ENCODE results near the gene NEK6.
"Not testable (repeated sequence)": the region's sequence is repeated elsewhere in the genome, so short reads cannot be mapped to it uniquely, and the experiment has no call there.

Gene NEK6

GRCh38 chr9:124248066-124248465 is 9.7 kb upstream of the NEK6 start:
- no peak overlapping the region for H3K4me3 Mint-ChIP-seq
- no peak overlapping the region for H3K27ac Mint-ChIP-seq
- peaks cover 4% of the 10 kb centered on the region for H3K4me1 Mint-ChIP-seq (ENCODE audit: low read depth)
- H3K36me3 Mint-ChIP-seq (ENCODE audit: low read depth) = no peaks in the 10 kb centered on the region
- no peaks in the 10 kb centered on the region for H3K9me3 Mint-ChIP-seq
- no peaks in the 10 kb centered on the region for H3K27me3 Mint-ChIP-seq (ENCODE audit: low read depth)

GRCh38 chr9:124248960-124249359 is 8.8 kb upstream of the NEK6 start:
- peaks cover 5% of the 10 kb centered on the region for H3K4me1 Mint-ChIP-seq (ENCODE audit: low read depth)
- H3K36me3 Mint-ChIP-seq (ENCODE audit: low read depth) = no peaks in the 10 kb centered on the region
- H3K9me3 Mint-ChIP-seq = no peaks in the 10 kb centered on the region
- H3K4me3 Mint-ChIP-seq = no peak overlapping the region
- peaks cover 2% of the 10 kb centered on the region for H3K27me3 Mint-ChIP-seq (ENCODE audit: low read depth)
- no peak overlapping the region for H3K27ac Mint-ChIP-seq

GRCh38 chr9:124251204-124251603 is 6.5 kb upstream of the NEK6 start:
- Mint-ChIP-seq H3K36me3 (ENCODE audit: low read depth) (no peaks in the 10 kb centered on the region), H3K9me3 (no peaks in the 10 kb centered on the region), H3K27ac (no peak overlapping the region), H3K4me1 (ENCODE audit: low read depth) (peaks cover 11% of the 10 kb centered on the region), H3K4me3 (no peak overlapping the region), H3K27me3 (ENCODE audit: low read depth) (peaks cover 7% of the 10 kb centered on the region)

GRCh38 chr9:124251605-124252378 is 6.0 kb upstream of the NEK6 start:
- Mint-ChIP-seq H3K9me3 (no peaks in the 10 kb centered on the region), H3K27me3 (ENCODE audit: low read depth) (peaks cover 11% of the 10 kb centered on the region), H3K27ac (no peak overlapping the region), H3K4me3 (no peak overlapping the region), H3K36me3 (ENCODE audit: low read depth) (no peaks in the 10 kb centered on the region), H3K4me1 (ENCODE audit: low read depth) (peaks cover 11% of the 10 kb centered on the region)

- H3K27ac Mint-ChIP-seq; H3K4me3 Mint-ChIP-seq; H3K9me3 Mint-ChIP-seq; H3K36me3 Mint-ChIP-seq (ENCODE audit: low read depth): not testable (repeated sequence)
- Mint-ChIP-seq H3K27me3 (ENCODE audit: low read depth) (peaks cover 20% of the 10 kb centered on the region), H3K4me1 (ENCODE audit: low read depth) (peaks cover 13% of the 10 kb centered on the region)
Observed at GRCh38 chr9:124252878-124253277, 4.9 kb upstream of the NEK6 start.

GRCh38 chr9:124254261-124254682 is 3.5 kb upstream of the NEK6 start:
- Mint-ChIP-seq H3K4me1 (ENCODE audit: low read depth) (peaks cover 20% of the 10 kb centered on the region), H3K36me3 (ENCODE audit: low read depth) (peaks cover 5% of the 10 kb centered on the region), H3K4me3 (no peak overlapping the region), H3K27me3 (ENCODE audit: low read depth) (peaks cover 32% of the 10 kb centered on the region), H3K9me3 (no peaks in the 10 kb centered on the region), H3K27ac (no peak overlapping the region)

- Mint-ChIP-seq H3K4me3 (no peak overlapping the region), H3K27ac (no peak overlapping the region), H3K9me3 (no peaks in the 10 kb centered on the region), H3K36me3 (ENCODE audit: low read depth) (peaks cover 5% of the 10 kb centered on the region), H3K4me1 (ENCODE audit: low read depth) (peaks cover 20% of the 10 kb centered on the region), H3K27me3 (ENCODE audit: low read depth) (peaks cover 40% of the 10 kb centered on the region)
Observed at GRCh38 chr9:124255222-124255621, 2.5 kb upstream of the NEK6 start.

GRCh38 chr9:124256517-124257069 is 1.2 kb upstream of the NEK6 start:
- peaks cover 5% of the 10 kb centered on the region for H3K36me3 Mint-ChIP-seq (ENCODE audit: low read depth)
- H3K9me3 Mint-ChIP-seq = no peaks in the 10 kb centered on the region
- no peak overlapping the region for H3K27ac Mint-ChIP-seq
- peaks cover 54% of the 10 kb centered on the region for H3K27me3 Mint-ChIP-seq (ENCODE audit: low read depth)
- H3K4me1 Mint-ChIP-seq (ENCODE audit: low read depth) = peaks cover 24% of the 10 kb centered on the region
- H3K4me3 Mint-ChIP-seq = peak overlapping the region; percentile 83

GRCh38 chr9:124257070-124257843 is 492 bp upstream of the NEK6 start:
- peaks cover 5% of the 10 kb centered on the region for H3K36me3 Mint-ChIP-seq (ENCODE audit: low read depth)
- H3K27me3 Mint-ChIP-seq (ENCODE audit: low read depth) = peaks cover 60% of the 10 kb centered on the region
- no peaks in the 10 kb centered on the region for H3K9me3 Mint-ChIP-seq
- H3K4me1 Mint-ChIP-seq (ENCODE audit: low read depth) = peaks cover 25% of the 10 kb centered on the region
- H3K27ac Mint-ChIP-seq = peak overlapping the region; percentile 15
- peak overlapping the region; percentile 83 for H3K4me3 Mint-ChIP-seq

GRCh38 chr9:124258607-124259157 is 933 bp downstream of the NEK6 start:
- H3K9me3 Mint-ChIP-seq = no peaks in the 10 kb centered on the region
- peaks cover 64% of the 10 kb centered on the region for H3K27me3 Mint-ChIP-seq (ENCODE audit: low read depth)
- H3K27ac Mint-ChIP-seq = peak overlapping the region; percentile 31
- peaks cover 5% of the 10 kb centered on the region for H3K36me3 Mint-ChIP-seq (ENCODE audit: low read depth)
- H3K4me1 Mint-ChIP-seq (ENCODE audit: low read depth) = peaks cover 25% of the 10 kb centered on the region
- H3K4me3 Mint-ChIP-seq = peak overlapping the region; percentile 81

- Mint-ChIP-seq H3K27ac (no peak overlapping the region), H3K36me3 (ENCODE audit: low read depth) (peaks cover 5% of the 10 kb centered on the region), H3K9me3 (no peaks in the 10 kb centered on the region), H3K4me3 (peak overlapping the region; percentile 34), H3K4me1 (ENCODE audit: low read depth) (peaks cover 20% of the 10 kb centered on the region), H3K27me3 (ENCODE audit: low read depth) (peaks cover 59% of the 10 kb centered on the region)
Observed at GRCh38 chr9:124259158-124259808, 1.5 kb downstream of the NEK6 start.

- Mint-ChIP-seq H3K9me3 (no peaks in the 10 kb centered on the region), H3K27ac (no peak overlapping the region), H3K4me3 (no peak overlapping the region), H3K27me3 (ENCODE audit: low read depth) (peaks cover 68% of the 10 kb centered on the region), H3K36me3 (ENCODE audit: low read depth) (peaks cover 5% of the 10 kb centered on the region), H3K4me1 (ENCODE audit: low read depth) (peaks cover 17% of the 10 kb centered on the region)
Observed at GRCh38 chr9:124260769-124261603, 3.2 kb downstream of the NEK6 start.

- H3K27ac Mint-ChIP-seq = no peak overlapping the region
- peaks cover 5% of the 10 kb centered on the region for H3K36me3 Mint-ChIP-seq (ENCODE audit: low read depth)
- peaks cover 68% of the 10 kb centered on the region for H3K27me3 Mint-ChIP-seq (ENCODE audit: low read depth)
Observed at GRCh38 chr9:124261736-124262648, 4.2 kb downstream of the NEK6 start.

More at GRCh38 chr9:124261736-124262648, 4.2 kb downstream of the NEK6 start:
- Mint-ChIP-seq H3K4me3 (no peak overlapping the region), H3K4me1 (ENCODE audit: low read depth) (peaks cover 17% of the 10 kb centered on the region), H3K9me3 (no peaks in the 10 kb centered on the region)
